Measurements from ENCODE around the gene TBCD. TPM values are rescaled to one million over a fixed set of nuclear protein-coding genes. Genes with fewer than 3 reads are reported as not detected.

TBCD gene
- polyA plus RNA-seq, 1 experiment, result 38.6 TPM

DNA sequence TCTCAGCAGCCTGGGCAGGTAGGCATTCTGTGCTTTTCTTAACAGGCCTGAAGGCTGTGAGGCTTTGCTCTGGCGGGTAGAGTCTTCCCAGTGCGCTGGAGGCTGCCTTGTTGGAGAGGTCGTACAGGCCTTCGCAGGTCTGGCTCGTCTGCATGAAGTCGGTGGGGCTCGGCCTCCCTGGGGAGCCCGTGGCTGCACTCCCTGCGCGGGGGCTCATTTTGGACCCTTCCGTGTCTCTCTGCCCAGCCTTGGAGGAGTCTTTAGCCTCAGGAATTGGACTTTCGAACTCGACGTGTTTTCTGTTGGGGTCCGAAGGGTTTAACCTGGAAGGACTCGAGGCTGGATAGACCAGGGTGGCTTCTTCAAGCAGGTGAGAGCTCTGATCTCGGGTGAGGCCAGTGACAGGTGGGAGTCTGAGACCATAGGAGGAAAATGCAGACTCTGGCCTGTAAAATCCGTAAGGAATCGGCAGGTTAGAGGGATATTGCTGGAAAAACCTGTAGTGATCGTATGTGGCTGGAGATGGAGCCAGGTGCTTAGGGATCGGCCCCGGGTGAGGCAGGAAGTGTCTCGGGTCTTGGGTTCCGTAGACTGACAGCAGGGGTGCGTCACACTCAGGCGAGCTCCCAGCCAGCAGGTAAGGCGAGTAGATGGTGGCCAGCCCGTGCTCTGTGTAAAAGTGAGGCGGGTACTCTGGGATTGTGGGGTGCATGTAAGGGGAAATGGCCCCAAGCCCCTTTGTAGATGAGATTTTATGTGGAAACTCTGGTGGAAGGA, 79.4 kb downstream of the TBCD start:
- TF ChIP-seq, protein P1, sequence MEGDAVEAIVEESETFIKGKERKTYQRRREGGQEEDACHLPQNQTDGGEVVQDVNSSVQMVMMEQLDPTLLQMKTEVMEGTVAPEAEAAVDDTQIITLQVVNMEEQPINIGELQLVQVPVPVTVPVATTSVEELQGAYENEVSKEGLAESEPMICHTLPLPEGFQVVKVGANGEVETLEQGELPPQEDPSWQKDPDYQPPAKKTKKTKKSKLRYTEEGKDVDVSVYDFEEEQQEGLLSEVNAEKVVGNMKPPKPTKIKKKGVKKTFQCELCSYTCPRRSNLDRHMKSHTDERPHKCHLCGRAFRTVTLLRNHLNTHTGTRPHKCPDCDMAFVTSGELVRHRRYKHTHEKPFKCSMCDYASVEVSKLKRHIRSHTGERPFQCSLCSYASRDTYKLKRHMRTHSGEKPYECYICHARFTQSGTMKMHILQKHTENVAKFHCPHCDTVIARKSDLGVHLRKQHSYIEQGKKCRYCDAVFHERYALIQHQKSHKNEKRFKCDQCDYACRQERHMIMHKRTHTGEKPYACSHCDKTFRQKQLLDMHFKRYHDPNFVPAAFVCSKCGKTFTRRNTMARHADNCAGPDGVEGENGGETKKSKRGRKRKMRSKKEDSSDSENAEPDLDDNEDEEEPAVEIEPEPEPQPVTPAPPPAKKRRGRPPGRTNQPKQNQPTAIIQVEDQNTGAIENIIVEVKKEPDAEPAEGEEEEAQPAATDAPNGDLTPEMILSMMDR (IDR thresholded peaks at IDR 0.05; ENCODE audit: insufficient read depth, low read depth, low read length), result no peak
- DNase-seq (ENCODE audit: low read depth), result no peak
- peaks cover 5% of the 10 kb centered on the region for H3K36me3 ChIP-seq (ENCODE audit: control insufficient read depth, insufficient read depth, low read length)
- POLR2A ChIA-PET, result no interaction called here
- CTCF ChIA-PET, result interaction anchor here (1.0 kb wide), 1 partner anchor 313 kb away, joined by 3 read pairs; no protein-coding TSS in a partner anchor
- H3K4me3 ChIP-seq (ENCODE audit: low read depth, low read length), result no peak overlapping the region
- no peaks in the 10 kb centered on the region for H3K27me3 ChIP-seq (ENCODE audit: control insufficient read depth, insufficient read depth, low read length)

DNA sequence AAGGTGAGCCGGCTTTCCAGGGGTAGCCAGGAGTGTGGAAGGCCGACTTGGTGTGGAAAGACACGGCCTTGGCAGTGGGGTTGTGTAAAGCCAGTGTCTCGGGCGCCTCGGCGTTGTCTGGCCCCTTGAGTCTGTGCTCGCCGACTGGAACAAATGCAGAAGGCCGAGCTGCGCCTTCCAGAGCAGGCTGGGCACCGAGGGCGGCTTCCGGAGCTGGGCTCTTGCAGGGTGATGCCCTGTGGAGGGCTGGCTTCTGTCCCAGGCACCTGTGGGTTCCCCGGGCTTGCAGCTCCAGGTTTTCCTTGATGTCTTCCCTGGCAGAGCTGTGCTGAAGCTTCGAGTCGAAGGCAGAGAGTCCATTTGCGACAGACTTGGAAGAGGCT, 79.9 kb downstream of the TBCD start:
- TF ChIP-seq, protein P1 (IDR thresholded peaks at IDR 0.05; ENCODE audit: insufficient read depth, low read depth, low read length), result no peak
- CTCF ChIA-PET, result no interaction called here
- H3K4me3 ChIP-seq (ENCODE audit: low read depth, low read length), result no peak overlapping the region
- no peaks in the 10 kb centered on the region for H3K27me3 ChIP-seq (ENCODE audit: control insufficient read depth, insufficient read depth, low read length)
- POLR2A ChIA-PET, result no interaction called here
- H3K36me3 ChIP-seq (ENCODE audit: control insufficient read depth, insufficient read depth, low read length), result peaks cover 5% of the 10 kb centered on the region
- no peak for DNase-seq (ENCODE audit: low read depth)

DNA sequence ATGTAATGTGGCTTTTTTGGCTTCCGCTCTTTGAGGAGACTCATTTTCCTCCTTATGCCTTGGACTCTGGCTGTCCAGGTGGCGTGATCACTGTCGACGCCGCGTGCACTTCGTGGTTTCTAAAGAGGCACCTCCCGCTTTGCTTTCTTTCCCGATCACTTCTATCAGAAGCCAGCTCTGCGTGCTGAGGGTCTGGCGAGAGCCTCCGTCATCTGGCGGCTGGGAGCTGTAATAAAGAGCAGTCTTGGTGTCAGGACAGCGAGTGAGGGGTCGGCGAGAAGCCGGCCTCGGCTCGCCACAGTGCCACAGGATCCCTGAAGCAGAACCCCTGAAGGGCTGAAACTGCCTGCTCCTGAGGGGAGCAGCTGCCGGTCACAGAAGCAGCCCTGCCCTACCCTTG, 80.5 kb downstream of the TBCD start:
- ChIA-PET POLR2A (no interaction called here), CTCF (no interaction called here)
- TF ChIP-seq, protein P1 (IDR thresholded peaks at IDR 0.05; ENCODE audit: insufficient read depth, low read depth, low read length), result no peak
- Histone ChIP-seq H3K36me3 (ENCODE audit: control insufficient read depth, insufficient read depth, low read length) (peaks cover 5% of the 10 kb centered on the region), H3K27me3 (ENCODE audit: control insufficient read depth, insufficient read depth, low read length) (no peaks in the 10 kb centered on the region), H3K4me3 (ENCODE audit: low read depth, low read length) (no peak overlapping the region)
- DNase-seq (ENCODE audit: low read depth), result no peak

DNA sequence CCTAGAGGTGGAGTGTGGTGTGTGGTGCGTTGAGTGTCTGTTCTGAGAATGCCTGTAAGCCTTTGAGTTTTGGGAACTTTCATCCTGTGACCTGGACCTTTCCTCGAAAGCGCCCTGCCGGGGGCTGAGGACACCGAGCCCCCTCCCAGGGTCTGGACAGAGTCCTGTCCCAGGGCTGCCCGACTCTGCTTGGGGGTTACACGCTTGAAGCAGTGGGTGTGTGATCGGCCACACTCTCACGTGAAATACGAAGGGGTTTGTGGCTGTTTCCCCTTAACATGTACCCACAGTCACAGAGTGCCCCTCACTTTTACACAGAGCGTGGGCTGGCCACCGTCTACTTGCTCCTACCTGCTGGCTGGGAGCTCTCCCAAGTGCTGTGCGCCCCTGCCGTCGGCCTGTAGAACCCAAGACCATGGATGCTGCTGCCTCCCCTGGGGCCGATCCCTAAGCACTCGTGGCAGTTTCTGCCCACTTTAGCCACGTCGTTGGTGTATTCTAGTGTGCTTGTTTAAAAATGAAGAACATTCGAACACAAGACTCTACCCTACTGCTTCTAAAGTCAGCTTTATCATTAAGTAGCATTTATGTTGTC, 81.1 kb downstream of the TBCD start:
- TF ChIP-seq, protein P1 (IDR thresholded peaks at IDR 0.05; ENCODE audit: insufficient read depth, low read depth, low read length), result no peak
- H3K27me3 ChIP-seq (ENCODE audit: control insufficient read depth, insufficient read depth, low read length), result no peaks in the 10 kb centered on the region
- CTCF ChIA-PET, result no interaction called here
- POLR2A ChIA-PET, result no interaction called here
- H3K36me3 ChIP-seq (ENCODE audit: control insufficient read depth, insufficient read depth, low read length), result peaks cover 5% of the 10 kb centered on the region
- no peak for DNase-seq (ENCODE audit: low read depth)
- H3K4me3 ChIP-seq (ENCODE audit: low read depth, low read length), result no peak overlapping the region

DNA sequence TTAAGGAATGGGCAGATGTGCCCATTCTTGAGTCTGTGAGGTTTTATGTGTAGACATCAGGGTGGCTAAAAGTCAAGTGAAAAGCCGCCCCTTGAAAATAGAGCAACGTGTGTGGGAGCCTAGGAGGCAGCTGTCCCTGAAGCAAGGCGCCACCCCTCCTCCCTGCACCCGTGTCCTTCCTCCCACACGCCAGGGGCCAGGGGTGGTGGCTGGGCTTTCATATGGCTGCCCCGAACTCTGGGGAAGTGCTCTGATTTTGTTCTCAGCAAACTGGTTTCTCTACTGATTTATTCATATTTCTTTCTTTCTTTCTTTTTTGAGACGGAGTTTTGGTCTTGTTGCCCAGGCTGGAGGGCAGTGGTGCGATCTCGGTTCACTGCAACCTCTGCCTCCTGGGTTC, 83.3 kb downstream of the TBCD start:
- ChIA-PET POLR2A (no interaction called here), CTCF (interaction anchor here (0.6 to 1.1 kb wide), 2 partner anchors 16 to 63 kb away, joined by 3 to 4 read pairs; no protein-coding TSS in a partner anchor)
- no peak for DNase-seq (ENCODE audit: low read depth)
- Histone ChIP-seq H3K36me3 (ENCODE audit: control insufficient read depth, insufficient read depth, low read length) (peaks cover 5% of the 10 kb centered on the region), H3K4me3 (ENCODE audit: low read depth, low read length) (no peak overlapping the region), H3K27me3 (ENCODE audit: control insufficient read depth, insufficient read depth, low read length) (no peaks in the 10 kb centered on the region)
- TF ChIP-seq, protein P1 (IDR thresholded peaks at IDR 0.05; ENCODE audit: insufficient read depth, low read depth, low read length), result no peak
